ENCODE results near the gene RNF150.

- TF ChIP-seq CTCF (IDR thresholded peaks at IDR 0.05; ENCODE audit: poor library complexity) = no peak
- TF ChIP-seq EZH2 (IDR thresholded peaks at IDR 0.05; ENCODE audit: borderline replicate concordance) = no peak
- no peak for TF ChIP-seq EZH2phosphoT487 (IDR thresholded peaks at IDR 0.05; ENCODE audit: low read depth, severe bottlenecking, unreplicated experiment)
Observed at GRCh38 chr4:141013899-141014298, 119.4 kb downstream of the RNF150 start.
